Dendritic cell treated with granulocyte-macrophage colony-stimulating factor and Interleukin-4, amounts not matched to agents 40 ng/mL and 50 ng/mL, for 4 days (primary cell): Measurements from ENCODE around the gene SGSM1.

ENCODE experiments used
- H3K27ac Mint-ChIP-seq: one replicate; pipeline ENCODE4 v1.8.0; 2022; ENCODE audit warnings: mild to moderate bottlenecking, mixed read lengths
- H3K27me3 Mint-ChIP-seq: one replicate; pipeline ENCODE4 v1.8.0; 2022; ENCODE audit warnings: mild to moderate bottlenecking, mixed read lengths
- H3K36me3 Mint-ChIP-seq: one replicate; pipeline ENCODE4 v1.8.0; 2022; ENCODE audit warnings: low read depth, mixed read lengths
- H3K4me1 Mint-ChIP-seq: one replicate; pipeline ENCODE4 v1.8.0; 2022; ENCODE audit warnings: low read depth, mixed read lengths
- H3K4me3 Mint-ChIP-seq: one replicate; pipeline ENCODE4 v1.8.0; 2022; ENCODE audit warnings: mild to moderate bottlenecking, moderate library complexity, mixed read lengths
- H3K9me3 Mint-ChIP-seq: one replicate; pipeline ENCODE4 v1.8.0; 2022; ENCODE audit warnings: mixed read lengths
- intact Hi-C: fragments of 100-400 bp; cut with micrococcal nuclease; formaldehyde crosslinking; loops from one replicate; pipeline ENCODE4 v1.15.0; 2022

Gene SGSM1

DNA sequence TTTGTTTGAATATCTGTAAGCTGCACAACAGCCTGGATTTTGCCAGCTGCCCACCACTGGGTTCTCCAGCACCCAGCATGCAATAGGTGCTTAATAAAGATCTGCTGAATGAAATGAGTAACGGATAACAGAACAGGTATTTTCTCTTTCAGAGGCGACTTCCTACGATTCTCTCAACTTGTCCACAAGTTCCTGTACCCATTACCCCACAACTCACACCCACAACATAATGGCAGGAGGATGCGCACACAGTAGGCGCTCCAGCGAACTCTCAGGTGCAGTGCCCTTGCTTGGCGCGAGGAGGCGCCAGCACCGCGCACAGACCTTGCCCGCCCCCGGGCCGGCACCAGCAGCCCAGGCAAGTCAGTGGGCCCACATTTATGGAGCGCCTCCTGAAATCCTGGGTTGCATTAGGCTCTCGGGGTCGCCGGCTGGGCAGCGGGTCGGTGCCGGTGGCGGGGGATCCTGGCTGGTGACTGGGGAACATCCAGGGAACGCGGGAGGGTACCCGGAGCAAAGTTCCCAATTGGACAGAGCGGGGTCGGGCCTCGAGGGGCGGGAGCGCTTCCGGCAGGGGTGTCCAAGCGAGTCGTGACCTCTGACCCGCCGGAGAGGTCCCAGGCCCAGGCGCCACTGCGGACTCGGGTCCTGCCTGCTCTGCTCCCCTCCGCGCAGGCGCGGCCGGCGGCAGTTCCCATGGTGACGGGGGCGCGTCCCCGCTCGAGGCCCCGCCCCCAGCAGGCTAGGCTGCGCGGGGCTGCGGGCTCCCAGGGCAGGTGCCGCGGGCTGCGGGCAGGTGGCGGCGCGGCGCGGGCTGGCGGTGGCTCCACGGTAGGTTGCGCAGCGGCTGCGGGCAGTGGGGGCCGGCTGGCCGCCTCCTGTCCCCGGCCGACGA lies 146.2 kb downstream of the SGSM1 start, which contains the start of gene KIAA1671:
KIAA1671 (plus strand) TSS at position 775 of the 895 bp plus-strand sequence. CDS start 75,284 bp downstream, outside the sequence.
- H3K4me3 Mint-ChIP-seq = peak within 1 kb of the TSS; percentile 82
- H3K27me3 Mint-ChIP-seq = peaks cover 61% of the 10 kb centered on the region
- intact Hi-C loops = loop anchor here (1.0 kb wide), 1 partner anchor 96 kb away; no protein-coding TSS in a partner anchor
- H3K36me3 Mint-ChIP-seq = no peaks in the 10 kb centered on the region
- H3K27ac Mint-ChIP-seq = peak within 1 kb of the TSS; percentile 56
- H3K4me1 Mint-ChIP-seq = peaks cover 13% of the 10 kb centered on the region
- H3K9me3 Mint-ChIP-seq = no peaks in the 10 kb centered on the region

DNA sequence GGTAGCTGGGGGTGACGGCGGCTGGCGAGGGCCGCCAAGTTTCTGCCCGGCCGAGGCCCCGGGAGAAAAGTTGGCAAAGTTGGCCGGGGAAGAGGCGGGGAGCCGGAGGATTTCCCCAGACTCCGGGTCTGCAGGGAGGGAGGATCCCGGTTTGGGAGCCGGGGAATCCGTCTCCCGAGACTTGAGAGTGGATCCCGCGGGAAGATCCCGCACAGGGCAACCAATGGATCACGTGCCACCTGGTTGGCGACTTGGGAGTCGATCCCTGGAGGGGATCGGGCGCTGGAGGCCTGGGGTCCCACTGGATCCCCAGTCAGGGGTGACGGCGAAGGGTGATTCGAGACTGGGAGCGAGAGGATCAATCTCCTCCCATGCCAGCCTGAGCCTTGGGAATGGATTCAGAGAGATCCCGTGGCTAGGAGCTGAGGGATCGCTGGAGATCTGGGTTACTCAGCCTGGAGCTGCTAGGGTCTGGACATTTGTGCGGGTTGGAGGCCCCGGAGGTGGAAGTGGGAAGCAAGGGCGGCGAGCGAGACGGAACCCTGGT lies 146.9 kb downstream of the SGSM1 start:
- peaks cover 13% of the 10 kb centered on the region for H3K4me1 Mint-ChIP-seq
- intact Hi-C loops = loop anchor here (1.0 kb wide), 1 partner anchor 95 kb away; no protein-coding TSS in a partner anchor
- peak overlapping the region; percentile 42 for H3K4me3 Mint-ChIP-seq
- H3K27me3 Mint-ChIP-seq = peaks cover 60% of the 10 kb centered on the region
- H3K9me3 Mint-ChIP-seq = no peaks in the 10 kb centered on the region
- no peaks in the 10 kb centered on the region for H3K36me3 Mint-ChIP-seq
- no peak overlapping the region for H3K27ac Mint-ChIP-seq

DNA sequence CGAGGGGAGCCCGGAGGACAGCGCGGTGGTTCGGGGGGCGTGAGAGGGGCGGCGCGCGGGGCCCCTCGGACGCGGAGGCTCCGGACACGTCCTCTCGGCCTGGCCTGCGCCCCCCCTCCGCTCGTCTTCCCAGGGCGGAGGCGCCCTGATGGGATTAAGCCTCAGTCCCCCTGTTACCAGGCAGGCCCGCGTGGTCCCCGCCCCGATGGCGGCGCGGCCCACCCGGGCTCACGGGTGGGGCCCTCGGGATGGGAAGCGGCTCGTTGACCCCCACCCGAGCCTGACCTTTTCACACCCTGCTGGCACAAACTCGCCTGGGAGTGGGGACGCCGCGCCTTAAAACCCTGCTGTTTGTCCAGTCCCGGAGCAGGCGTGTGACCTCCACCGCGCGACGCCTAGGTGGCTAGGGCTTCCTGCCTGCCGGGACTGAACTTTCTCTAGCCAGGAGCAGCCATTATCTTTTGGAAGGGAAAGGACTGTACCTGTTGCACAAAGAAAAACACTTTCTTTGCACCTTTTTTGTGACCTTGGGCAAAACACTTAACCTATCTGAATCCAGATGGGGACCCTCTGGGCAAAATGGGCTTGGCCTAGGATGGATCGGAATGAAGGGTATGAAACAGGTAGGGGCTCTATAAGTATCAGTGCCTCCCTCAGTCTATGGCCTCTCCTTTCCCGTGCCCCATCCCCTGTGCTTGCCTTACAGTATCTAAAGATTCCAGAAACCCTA lies 147.5 kb downstream of the SGSM1 start:
- intact Hi-C loops = no loop called here
- Mint-ChIP-seq H3K27me3 (peaks cover 58% of the 10 kb centered on the region), H3K36me3 (no peaks in the 10 kb centered on the region), H3K27ac (no peak overlapping the region), H3K4me3 (peak overlapping the region; percentile 42), H3K9me3 (no peaks in the 10 kb centered on the region), H3K4me1 (peaks cover 13% of the 10 kb centered on the region)

DNA sequence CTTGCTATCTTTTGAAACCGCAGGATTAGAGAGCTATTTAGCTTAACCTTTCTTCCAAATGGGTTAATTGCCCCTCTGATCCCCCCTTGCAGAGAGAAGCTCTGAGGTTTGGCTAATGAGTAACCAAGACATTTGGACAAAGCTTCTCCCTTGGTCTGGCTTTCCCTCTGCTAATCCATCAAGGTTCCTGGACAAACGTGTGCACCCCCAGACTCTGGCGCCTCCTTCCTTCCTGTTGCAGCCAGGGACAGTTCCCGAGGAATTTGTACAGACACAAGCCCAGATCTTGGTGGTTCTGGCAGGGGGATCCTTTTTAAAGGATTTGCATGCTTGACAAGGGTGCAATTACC lies 148.1 kb downstream of the SGSM1 start:
- H3K27me3 Mint-ChIP-seq = peaks cover 56% of the 10 kb centered on the region
- no peaks in the 10 kb centered on the region for H3K9me3 Mint-ChIP-seq
- H3K4me1 Mint-ChIP-seq = peaks cover 13% of the 10 kb centered on the region
- intact Hi-C loops = no loop called here
- H3K4me3 Mint-ChIP-seq = no peak overlapping the region
- no peak overlapping the region for H3K27ac Mint-ChIP-seq
- no peaks in the 10 kb centered on the region for H3K36me3 Mint-ChIP-seq

DNA sequence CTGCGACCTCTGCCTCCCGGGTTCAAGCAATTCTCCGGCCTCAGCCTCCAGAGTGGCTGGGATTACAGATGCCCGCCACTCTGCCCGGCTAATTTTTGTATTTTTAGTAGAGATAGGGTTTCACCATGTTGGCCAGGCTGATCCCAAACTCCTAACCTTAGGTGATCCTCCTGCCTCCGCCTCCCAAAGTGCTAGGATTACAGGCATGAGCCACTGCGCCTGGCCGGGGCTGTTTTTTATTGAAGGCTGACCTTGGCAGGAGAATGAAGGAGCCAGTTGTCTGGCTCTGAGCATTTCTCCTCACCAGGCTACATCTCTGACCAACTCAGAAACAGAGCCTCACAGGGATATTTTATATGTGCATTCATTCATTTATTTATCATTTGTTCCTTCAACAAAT lies 148.8 kb downstream of the SGSM1 start:
- Mint-ChIP-seq H3K9me3 (no peaks in the 10 kb centered on the region), H3K27ac (no peak overlapping the region), H3K4me3 (no peak overlapping the region), H3K36me3 (no peaks in the 10 kb centered on the region), H3K4me1 (peaks cover 13% of the 10 kb centered on the region), H3K27me3 (peaks cover 53% of the 10 kb centered on the region)
- intact Hi-C loops = no loop called here

DNA sequence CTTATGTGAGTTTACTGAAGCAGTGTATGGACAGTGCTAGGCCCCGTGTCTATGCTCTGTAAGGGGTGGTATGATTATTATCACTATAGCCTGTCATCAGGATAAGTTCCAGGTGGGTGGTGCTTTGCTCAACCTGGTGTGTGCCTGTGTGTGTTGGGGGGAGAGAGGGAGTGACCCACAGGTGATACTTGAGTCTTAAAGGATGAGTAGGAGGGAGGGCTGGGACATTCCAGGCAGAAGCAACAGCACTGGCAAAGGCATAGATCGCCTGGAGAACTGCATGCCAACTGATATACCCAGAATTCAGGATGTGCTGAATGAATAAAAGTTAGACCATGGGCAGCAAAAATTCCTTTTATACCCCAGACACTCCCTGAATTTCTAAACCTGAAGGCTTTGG lies 151.0 kb downstream of the SGSM1 start:
- H3K4me1 Mint-ChIP-seq = peaks cover 10% of the 10 kb centered on the region

DNA sequence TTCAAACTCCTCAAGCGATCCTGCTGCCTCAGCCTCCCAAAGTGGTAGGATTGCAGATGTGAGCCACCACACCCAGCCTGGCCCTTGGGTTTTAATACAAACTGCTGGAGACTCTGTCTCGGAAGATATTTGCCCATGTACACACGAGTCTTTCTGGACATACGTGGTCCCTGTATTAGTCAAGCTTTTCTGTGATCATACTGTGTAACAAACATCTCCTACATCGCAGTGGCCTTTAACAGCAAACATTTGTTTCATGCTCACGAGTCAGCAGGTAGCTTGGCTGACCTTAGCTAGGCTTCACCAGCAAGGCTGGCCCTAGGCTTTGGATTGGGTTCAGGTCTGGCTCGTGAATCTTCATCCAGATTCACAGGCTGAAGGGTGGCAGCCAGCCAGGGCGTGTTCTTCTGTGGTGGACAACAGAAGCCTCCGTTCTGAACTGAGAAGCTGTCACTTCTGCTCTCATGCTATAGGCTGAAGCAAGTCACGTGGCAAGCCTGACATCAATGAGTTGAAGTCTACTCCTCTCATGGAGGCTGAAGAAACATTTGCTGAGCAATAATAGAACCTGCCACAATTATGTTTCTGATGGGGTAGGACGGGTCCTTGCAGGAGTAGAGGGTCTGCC lies 155.3 kb downstream of the SGSM1 start:
- no peaks in the 10 kb centered on the region for H3K4me1 Mint-ChIP-seq
- intact Hi-C loops = no loop called here
- H3K4me3 Mint-ChIP-seq = no peak overlapping the region
- H3K27ac Mint-ChIP-seq = no peak overlapping the region
- no peaks in the 10 kb centered on the region for H3K9me3 Mint-ChIP-seq
- peaks cover 2% of the 10 kb centered on the region for H3K27me3 Mint-ChIP-seq
- H3K36me3 Mint-ChIP-seq = no peaks in the 10 kb centered on the region

More for the DNA sequence above, 151.0 kb downstream of the SGSM1 start:
- intact Hi-C loops = no loop called here
- no peak overlapping the region for H3K27ac Mint-ChIP-seq
- no peaks in the 10 kb centered on the region for H3K36me3 Mint-ChIP-seq
- H3K9me3 Mint-ChIP-seq = no peaks in the 10 kb centered on the region
- H3K27me3 Mint-ChIP-seq = peaks cover 32% of the 10 kb centered on the region
- no peak overlapping the region for H3K4me3 Mint-ChIP-seq

DNA sequence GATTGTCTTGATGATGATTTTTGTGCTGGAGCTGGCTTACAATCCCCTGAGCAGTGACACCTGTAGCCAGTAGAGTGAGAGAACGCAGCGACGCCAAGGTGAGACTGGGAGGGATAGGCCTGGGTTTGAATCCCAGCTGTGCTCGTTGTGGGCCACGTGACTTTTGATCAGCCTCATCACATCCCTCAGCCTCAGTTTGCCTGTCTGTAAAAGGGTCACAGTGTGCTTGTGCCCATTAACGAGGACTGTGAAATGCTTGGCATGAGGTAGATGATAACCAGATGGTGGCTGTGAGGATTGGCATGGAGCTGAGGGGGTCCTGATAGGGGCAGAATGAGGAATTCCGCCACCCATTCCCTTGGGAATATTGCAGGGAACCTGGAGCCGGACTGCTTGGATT lies 156.1 kb downstream of the SGSM1 start:
- no peaks in the 10 kb centered on the region for H3K4me1 Mint-ChIP-seq
- no peak overlapping the region for H3K4me3 Mint-ChIP-seq
- H3K36me3 Mint-ChIP-seq = no peaks in the 10 kb centered on the region
- intact Hi-C loops = no loop called here
- no peaks in the 10 kb centered on the region for H3K9me3 Mint-ChIP-seq
- H3K27me3 Mint-ChIP-seq = no peaks in the 10 kb centered on the region
- H3K27ac Mint-ChIP-seq = no peak overlapping the region

DNA sequence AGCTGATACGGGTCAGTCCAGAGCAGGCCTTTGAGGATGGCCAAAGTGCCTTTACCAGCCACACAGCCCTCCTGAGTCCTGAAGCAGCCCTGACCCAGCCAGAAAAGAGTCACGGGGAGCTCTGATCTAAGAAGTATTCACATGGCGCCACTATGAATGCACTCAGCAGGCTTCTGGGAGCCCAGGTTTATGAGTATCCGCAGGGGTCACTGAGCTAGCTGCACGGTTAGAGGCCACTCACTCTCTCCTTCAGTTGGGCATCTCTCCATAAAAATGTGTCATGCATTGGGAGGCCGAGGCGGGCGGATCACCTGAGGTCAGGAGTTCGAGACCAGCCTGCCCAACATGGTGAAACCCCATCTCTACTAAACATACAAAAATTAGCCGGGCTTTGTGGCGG lies 156.8 kb downstream of the SGSM1 start:
- no peaks in the 10 kb centered on the region for H3K9me3 Mint-ChIP-seq
- intact Hi-C loops = no loop called here
- no peak overlapping the region for H3K27ac Mint-ChIP-seq
- no peak overlapping the region for H3K4me3 Mint-ChIP-seq
- no peaks in the 10 kb centered on the region for H3K27me3 Mint-ChIP-seq
- H3K36me3 Mint-ChIP-seq = no peaks in the 10 kb centered on the region
- H3K4me1 Mint-ChIP-seq = no peaks in the 10 kb centered on the region

DNA sequence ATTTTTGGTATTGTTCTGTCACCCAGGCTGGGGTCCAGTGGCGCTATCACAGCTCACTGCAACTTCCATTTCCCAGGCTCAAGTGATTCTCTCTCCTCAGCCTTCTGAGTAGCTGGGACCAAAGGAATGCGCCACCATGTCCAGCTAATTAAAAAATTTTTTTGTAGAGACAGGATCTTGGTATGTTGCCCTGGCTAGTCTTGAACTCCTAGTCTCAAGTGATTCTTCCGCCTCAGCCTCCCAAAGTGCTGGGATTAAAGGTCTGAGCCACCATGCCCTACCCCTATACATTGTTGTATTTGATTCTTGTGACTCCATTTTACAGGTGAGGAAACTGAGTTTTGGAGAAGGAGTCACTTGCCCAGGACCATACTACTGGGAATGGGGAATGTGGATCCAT lies 158.4 kb downstream of the SGSM1 start:
- Mint-ChIP-seq H3K36me3 (no peaks in the 10 kb centered on the region), H3K27me3 (no peaks in the 10 kb centered on the region), H3K4me1 (no peaks in the 10 kb centered on the region), H3K27ac (no peak overlapping the region), H3K4me3 (no peak overlapping the region), H3K9me3 (no peaks in the 10 kb centered on the region)
- intact Hi-C loops = no loop called here

DNA sequence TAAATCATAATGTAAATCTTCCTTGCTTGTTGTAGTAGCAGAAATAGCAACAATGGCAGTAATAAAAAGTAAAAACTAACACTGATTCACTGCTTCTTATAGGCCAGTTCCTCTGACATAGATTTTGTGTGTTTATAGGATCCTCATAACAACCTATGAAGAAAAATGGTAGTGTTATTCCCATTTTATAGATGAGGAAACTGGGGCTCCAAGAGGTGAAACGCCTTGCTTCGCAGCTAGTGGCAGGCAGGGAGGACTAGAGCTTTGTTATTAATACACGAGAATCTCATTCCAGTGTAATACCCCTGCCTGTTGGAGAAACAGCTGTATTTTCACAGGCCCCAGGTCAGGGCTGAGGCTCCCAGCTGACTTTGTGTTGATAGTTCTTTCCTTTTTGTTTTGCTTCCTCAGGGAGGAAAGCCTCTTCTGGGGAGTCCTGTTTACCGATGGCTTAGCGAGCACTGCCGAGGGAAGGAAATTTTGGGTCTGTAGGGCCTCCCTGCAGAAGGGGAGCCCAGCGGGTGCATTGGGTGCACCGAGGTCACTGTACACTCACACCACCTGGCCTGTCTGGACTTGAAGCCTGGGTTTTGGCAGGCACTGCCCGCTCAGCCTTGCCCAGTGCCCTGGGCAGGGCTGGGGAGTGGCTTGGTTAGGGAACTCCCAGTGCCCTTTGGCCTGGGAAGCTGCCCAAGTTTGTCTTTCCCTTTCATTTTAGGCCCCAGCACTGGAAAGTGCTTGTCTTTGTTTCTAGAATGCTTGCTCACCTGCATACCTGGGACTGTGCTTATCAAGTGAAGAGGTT lies 160.0 kb downstream of the SGSM1 start:
- Mint-ChIP-seq H3K27me3 (no peaks in the 10 kb centered on the region), H3K4me3 (no peak overlapping the region), H3K4me1 (no peaks in the 10 kb centered on the region), H3K27ac (no peak overlapping the region), H3K36me3 (no peaks in the 10 kb centered on the region), H3K9me3 (no peaks in the 10 kb centered on the region)
- intact Hi-C loops = no loop called here

DNA sequence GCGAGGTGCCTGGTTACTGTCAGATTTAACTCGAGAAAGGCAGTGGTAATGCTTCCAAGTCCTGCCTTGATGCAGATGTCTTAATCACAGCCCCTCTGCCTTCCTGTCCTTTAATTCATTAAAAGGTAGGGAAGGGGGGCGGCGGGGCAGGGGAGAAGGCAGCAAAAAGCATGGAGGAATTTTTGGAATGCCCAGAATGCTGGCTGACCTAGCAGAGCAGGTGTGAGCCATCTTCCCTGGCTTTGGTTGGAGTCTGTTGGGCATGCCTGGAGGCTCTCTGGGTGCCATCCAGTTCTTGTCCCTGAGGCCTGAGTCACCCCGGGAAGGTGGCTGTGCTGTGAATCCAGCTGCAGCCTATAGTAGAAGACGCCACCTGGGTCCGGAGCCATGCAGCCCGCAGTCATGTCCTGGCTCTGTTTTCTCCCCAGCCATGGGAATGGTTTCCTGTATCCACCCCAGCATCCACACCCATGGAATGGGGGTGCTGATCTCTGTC lies 162.1 kb downstream of the SGSM1 start:
- Mint-ChIP-seq H3K4me3 (no peak overlapping the region), H3K4me1 (no peaks in the 10 kb centered on the region), H3K27ac (no peak overlapping the region), H3K9me3 (no peaks in the 10 kb centered on the region), H3K27me3 (no peaks in the 10 kb centered on the region), H3K36me3 (no peaks in the 10 kb centered on the region)
- intact Hi-C loops = no loop called here
